ENCODE measurements around the gene LONRF3.
A peak's percentile ranks its signal among the peaks of the same experiment; 100 is the strongest.
"Not testable (repeated sequence)": the region's sequence is repeated elsewhere in the genome, so short reads cannot be mapped to it uniquely, and the experiment has no call there.

LONRF3 gene

DNA sequence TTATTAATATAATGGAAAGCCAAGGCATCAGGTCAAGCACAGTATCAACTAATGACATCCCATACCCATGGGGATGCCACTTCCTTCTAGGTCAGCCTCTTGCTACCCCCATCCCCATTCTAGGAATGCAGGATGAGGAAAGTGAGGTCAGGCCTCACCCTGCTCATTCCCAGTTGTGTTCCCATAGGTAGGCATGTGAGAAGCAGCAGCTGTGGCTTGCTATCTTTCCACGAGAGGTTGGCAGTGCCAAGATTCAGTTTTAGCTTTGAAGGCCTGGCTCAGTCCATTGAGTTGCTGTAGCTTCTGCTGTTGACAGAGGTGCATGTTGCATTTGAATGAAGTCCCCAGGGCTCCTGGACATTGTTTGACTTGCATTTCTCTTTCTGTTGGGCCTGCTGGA, 15.5 kb downstream of the LONRF3 start:
- DNase-seq: no peak

DNA sequence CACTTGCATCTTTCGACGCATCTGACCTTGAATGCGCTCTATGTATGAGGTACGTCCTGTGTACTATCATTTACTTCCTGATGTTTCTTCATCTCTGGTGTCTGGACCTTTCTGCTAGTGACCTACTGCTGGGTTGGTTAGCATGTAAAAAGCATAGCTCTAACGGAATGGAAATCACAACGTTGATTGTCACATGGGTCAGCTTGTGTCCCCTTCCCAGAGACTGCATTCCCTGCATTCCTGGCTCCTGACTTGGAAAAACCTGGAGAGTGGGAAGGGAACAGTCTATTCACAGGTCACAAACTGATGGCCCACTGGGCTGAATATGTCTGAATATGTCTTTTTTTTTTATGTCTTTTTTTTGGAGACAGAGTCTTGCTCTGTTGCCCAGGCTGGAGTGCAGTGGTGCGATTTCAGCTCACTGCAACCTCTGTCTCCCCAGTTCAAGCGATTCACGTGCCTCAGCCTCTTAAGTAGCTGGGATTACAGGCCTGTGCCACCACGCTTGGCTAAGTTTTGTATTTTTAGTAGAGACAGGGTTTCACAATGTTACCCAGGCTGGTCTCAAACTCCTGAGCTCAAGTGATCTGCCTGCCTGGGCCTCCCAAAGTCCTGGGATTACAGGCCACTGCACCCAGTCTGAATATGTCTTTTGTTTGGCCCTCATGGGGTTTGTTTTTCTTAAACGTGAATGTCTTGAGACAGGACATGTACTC, 16.3 kb downstream of the LONRF3 start:
- no peak for DNase-seq

DNA sequence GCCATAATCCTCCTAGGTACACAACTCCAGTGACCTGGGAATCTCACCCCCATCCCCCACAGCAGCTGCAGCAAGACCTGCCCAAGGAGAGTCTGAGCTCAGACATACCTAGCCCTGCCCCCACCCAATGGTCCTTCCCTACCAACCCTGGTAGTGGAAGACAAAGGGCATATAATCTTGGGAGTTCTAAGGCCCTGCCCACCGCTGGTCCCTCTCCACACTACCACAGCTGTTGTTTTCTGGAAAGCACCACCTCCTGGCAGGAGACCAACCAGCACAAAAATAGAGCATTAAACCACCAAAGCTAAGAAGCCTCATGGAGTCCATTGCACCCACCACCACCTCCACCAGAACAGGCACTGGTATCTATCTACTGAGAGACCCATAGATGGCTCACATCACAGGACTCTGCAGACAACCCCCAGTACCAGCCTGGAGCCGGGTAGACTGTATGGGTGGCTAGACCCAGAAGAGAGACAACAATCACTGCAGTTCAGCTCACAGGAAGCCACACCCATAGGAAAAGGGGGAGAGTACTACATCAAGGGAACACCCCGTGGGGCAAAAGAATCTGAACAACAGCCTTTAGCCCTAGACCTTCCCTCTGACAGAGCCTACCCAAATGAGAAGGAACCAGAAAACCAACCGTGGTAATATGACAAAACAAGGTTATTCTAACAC, 18.2 kb downstream of the LONRF3 start:
- not testable (repeated sequence) for DNase-seq

DNA sequence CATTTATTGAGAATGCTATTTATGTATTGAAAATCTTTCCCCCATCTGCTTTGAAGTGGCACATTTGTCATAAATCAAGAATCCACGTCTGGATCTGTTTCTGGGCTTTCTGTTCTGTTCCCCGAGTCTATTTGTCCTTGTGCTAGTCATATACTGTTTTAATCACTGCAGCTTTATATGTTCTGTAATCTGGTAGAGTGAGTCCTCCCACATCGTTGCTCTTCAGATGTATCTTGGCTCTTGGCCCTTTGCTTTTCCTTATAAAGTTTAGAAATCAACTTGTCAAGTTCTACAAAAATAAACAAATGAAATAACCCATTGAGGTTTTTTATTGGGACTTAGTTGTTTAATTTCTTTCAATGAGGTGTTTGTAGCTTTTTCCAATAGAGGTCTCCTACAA, 29.0 kb downstream of the LONRF3 start:
- no peak for DNase-seq

DNA sequence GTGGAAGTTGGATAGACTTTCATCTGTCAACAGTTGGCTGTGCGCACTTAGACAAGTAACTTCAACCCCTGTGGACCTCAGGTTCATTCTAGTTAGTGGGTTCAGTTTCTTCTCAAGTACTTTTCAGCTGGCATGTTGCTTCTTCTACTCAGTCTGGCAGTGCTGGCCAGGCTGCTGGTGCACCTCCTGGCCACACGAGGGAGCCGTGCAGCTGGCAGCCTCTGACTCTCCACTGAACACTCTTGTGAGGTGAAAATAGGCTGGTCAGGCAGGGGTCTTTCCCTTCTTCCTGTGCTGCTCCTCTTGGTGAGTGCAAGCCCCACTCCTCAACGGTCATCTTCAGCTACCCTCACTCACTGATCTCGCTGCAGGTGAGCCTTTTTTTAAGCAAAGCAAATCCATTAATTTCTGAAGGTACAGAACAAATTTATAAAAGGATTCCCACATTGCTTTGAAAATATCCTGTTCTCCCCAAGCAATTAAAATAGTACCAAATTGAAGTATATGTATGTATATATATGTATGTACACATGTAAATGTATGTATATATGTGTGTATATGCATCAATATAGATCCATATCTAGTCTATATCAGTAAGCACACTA, 30.6 kb downstream of the LONRF3 start:
- DNase-seq: peak in 1 of 2 experiments; percentile 6

DNA sequence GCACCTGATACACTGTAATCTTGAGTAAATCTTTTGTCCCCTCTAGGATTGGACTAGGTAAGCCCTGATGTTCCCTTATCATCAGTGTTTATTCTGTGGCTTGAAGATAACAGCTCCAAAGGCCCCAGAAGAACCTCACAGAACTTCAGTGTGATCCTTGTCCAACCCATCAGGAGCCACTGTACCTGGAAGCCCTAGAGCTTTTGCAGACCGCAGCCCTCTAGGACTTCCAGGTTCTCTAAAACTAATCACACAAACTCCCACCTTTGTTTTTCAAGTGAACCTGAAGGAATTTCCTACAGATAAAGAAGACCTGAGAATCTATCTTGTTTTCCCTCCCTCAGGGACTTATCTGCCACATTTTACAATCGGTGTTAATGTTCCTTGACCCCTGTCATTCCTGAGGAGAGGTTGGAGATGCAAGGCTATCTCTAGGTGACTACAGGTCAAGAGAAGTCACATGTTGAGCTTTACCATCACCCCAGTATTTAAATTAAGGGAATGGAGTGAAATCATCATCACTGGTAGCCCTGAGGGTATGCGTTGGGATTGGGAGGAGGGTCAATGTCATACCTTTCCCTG, 32.9 kb downstream of the LONRF3 start:
- no peak for DNase-seq

DNA sequence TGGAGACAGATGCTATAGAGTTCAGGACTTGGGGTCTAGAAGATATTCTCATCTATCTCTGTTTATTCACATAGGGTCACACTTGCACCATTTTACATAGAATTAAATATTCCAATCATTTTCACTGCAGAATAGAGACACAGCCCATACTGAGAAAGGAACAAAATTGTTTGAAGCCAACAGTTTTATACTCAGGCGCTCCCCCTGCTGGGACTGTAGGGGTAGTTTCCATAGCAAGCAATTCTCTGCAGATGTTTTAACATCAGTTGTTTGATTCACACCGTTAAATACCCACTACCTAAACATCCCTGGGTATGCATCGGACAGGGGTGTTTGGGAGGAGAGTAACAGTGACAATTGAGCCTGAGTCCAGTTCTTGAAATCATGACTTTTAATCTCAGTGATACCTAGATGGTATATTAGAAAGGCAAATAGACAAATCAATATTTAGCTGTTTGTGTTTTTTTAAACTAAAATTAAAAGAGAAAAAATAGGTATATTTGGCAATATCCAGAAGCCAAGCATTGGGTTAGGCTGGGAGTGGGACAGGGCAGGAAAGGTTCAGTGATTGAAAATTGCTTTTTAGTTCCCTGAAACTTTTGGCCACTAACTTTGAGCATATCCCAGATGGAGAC, 33.8 kb downstream of the LONRF3 start:
- DNase-seq: peak in 1 of 2 experiments; percentile 4

DNA sequence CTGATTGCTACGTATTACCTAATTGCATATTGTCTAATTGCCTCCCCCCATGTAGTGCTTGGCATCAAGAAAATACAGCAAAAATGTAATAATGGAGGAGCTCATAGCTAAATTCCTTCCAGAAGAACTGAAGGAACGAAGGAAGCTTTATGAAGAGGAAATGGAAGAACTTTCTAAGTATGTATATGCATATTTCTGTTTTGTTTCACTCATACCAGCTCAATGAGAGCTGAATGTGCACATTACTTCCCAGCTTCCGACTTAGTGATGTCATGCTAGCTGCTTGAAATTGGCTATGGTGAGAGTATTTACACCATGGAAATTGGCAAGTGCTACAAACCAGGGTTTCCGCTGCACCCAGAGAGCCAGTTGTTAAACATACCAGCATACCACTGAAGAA, 34.7 kb downstream of the LONRF3 start:
- DNase-seq: no peak

DNA sequence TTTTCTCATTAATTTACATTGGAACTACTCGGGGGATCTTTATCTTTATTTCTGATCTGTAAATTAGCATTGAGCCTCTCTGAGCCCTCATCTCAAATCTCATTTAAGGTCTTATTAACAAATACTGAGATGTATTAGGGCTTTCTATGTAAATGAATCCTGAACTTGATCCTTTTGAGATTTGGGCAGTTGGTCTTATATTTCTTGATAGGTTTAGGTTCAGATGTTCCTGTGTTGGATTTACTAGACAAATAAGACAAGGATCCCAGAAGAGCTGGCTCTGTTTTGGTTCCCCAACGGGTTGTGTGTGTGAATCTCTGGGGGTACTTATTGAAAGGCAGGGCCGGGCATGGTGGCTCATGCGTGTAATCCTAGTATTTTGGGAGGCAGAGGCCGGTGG, 36.1 kb downstream of the LONRF3 start:
- no peak for DNase-seq

DNA sequence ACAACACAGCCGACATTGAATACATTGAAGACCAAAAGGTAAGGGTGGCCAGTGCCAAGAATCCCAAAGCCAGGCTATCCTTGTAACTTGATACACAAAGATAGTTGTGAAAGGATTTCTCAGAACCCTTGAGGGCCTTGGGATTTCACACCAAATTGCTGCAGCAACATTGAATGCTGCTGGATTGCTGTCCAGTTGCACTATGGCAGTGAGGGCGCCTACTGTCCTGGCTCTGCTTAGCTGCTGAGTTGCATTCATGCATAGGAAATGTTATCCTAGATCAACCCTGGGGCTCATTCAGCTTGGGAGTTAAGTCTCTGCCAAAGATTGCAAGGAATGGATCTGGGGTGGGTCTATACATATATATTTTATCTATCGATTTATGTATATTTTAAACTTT, 38.7 kb downstream of the LONRF3 start:
- no peak for DNase-seq

DNA sequence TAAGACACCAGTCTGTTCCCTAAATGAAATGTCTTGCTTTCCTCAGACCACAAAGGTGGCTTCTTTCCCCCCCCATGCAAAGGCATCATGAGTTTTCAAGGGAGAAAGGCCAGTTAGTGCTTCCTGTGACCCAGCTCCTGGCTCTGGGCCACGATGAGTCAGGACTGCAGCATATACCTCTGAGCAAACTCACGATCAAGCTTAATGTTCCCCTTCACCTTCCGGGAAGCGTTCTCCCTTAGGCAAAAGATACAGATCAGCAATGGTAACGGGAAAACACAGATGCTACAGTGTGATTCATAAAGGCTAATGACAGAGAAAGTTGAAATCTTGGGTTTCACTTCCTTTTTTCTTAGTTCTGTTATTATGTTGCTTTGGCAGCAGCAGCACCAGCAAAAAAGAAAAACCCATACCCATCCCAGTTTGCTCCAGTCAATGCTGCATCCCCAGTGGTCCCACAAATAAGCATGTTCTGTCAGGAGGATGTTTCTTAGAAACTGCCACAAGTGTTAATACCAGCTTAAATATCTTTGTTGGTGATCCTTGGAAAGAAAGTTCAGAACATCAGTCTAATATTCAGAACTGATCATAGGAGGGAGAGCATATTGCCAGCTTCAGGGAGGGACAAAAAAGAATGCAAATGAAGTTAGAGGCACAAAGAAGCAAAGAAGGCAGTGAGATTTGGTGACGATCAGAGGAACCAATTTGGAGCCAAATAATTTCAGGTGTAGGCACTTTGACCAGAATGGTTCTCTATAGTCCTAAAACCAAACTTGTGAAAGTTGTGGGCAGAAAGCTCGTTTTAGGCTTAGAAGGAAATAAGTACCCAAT, 41.2 kb downstream of the LONRF3 start:
- DNase-seq: peak; percentile 42 to 78

DNA sequence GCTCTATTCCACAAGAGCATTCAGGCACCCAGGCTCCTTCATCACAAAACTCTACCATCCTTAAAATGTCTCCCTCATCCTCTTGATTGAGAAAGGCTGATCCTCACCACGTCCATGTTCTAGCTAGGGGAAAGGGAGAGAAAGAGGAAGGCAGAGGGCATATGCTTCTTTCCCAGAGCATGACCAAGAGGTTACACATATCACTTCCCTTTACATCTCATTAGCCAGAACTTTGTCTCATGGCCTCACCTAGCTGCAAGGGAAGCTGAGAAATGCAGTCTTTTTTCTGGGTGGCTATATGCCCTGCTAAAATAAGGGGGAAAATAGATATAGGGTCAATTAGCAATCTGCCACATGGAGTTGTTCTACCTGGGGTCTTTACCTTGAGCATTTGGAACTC, 42.7 kb downstream of the LONRF3 start:
- DNase-seq: no peak

DNA sequence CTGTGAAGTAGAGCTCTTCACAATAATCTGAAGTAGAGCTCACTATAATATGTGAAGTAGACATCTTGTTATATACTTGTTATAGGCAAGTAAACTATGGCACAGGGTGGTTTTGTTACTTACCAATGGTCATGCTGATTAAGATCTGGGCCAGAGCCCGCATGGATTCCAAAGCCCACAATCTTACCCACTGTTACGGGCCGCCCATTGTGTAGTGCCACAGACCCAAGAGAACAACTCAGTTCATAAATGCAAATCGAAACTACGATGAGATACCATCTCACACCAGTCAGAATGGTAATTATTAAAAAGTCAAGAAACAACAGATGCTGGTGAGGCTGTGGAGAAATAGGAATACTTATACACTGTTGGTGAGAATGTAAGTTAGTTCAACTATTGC, 51.5 kb downstream of the LONRF3 start:
- no peak for DNase-seq

DNA sequence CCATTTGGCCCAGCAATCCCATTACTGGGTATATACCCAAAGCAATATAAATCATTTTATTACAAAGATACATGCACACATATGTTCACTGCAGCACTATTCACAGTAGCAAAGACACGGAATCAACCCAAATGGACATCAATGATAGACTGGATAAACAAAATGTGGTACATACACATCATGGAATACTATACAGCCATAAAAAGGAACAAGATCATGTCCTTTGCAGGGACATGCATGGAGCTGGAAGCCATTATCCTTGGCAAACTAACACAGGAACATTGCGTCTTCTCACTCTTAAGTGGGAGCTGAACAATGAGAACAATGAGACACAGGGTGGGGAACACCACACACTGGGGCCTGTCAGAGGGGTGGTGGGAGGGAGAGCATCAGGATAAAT, 51.9 kb downstream of the LONRF3 start:
- not testable (repeated sequence) for DNase-seq

DNA sequence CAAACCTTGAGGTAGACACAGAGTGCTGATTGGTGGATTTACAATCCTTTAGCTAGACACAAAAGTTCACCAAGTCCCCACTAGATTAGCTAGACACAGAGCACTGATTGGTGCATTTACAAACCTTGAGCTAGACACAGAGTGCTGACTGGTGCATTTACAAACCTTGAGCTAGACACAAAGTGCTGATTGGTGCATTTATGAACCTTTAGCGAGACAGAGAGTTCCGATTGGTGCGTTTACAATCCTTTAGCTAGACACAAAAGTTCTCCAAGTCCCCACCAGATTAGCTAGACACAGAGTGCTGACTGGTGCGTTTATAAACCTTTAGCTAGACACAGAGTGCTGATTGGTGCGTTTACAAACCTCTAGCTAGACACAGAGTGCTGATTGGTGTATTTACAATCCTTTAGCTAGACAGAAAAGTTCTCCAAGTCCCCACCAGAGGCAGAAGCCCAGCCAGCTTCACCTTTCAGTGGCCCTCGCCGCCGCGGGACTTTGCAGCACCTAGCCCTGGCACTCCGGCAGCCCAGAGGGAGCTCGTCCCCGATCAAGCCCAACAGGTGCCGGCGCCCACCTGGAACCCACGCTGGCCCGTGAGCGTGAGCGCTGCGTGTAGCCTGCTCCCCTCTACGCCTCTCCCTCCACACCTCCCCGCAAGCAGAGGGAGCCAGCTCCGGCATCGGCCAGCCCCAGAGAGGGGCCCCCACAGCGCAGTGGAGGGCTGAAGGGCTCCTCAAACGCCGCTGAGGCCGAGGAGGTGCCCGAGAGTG, 53.7 kb downstream of the LONRF3 start:
- DNase-seq: not testable (repeated sequence)

DNA sequence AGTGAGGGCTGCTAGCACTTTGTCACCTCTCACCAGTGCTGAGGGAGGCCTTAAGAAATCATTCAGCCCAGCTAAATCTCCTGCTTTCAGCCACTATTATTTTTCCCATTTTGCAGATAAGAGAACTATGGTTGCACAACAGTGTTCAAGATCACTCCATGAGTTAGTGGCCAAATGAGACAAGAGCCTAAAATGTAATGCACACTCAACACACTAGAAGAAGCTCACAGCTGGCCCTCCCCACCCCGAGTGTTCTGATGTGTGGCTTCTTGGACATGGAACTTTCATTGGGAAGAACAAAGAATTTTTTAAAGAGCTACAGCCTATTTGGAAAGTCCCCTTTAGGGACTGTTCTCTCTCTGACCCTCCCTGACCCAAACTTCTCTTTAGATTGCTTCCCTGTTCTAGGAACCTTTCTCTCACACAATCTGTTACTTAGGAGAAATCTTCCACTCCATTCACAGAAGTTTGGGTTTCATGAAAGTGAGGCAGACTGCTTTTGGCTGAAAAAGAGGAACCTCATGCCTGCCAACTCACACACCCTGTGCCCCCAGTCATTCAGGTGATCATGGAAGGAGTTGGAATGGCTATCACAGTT, 54.4 kb downstream of the LONRF3 start:
- DNase-seq: no peak

DNA sequence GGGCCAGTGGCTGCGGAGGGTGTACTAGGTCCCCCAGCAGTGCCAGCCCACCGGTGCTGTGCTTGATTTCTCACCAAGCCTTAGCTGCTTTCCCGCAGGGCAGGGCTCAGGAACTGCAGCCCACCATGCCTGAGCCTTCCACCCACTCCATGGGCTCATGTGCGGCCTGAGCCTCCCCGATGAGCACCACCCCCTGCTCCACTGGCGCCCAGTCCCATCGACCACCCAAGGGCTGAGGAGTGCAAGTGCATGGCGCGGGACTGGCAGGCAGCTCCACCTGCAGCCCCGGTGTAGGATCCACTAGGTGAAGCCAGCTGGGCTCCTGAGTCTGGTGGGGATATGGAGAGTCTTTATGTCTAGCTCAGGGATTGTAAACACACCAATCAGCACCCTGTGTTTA, 55.2 kb downstream of the LONRF3 start:
- not testable (repeated sequence) for DNase-seq

DNA sequence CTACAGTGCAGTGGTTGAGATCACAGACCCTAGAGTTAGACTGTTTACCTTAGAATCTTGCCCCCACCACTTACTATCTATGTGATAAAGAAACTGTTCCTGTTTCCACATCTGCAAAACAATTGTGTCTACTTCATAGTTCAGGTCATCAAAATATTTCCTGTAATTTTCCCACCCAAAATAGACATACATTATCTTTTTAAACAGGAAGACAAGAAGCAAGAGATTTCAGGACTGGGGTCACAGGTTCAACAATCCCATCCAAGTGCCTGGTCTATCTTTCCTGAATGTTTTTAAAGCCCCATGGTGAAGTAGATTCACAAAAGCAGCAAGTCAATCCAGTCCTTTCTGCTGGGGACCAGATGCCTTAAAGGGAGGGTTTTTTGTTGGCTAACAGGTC, 56.6 kb downstream of the LONRF3 start:
- no peak for DNase-seq

DNA sequence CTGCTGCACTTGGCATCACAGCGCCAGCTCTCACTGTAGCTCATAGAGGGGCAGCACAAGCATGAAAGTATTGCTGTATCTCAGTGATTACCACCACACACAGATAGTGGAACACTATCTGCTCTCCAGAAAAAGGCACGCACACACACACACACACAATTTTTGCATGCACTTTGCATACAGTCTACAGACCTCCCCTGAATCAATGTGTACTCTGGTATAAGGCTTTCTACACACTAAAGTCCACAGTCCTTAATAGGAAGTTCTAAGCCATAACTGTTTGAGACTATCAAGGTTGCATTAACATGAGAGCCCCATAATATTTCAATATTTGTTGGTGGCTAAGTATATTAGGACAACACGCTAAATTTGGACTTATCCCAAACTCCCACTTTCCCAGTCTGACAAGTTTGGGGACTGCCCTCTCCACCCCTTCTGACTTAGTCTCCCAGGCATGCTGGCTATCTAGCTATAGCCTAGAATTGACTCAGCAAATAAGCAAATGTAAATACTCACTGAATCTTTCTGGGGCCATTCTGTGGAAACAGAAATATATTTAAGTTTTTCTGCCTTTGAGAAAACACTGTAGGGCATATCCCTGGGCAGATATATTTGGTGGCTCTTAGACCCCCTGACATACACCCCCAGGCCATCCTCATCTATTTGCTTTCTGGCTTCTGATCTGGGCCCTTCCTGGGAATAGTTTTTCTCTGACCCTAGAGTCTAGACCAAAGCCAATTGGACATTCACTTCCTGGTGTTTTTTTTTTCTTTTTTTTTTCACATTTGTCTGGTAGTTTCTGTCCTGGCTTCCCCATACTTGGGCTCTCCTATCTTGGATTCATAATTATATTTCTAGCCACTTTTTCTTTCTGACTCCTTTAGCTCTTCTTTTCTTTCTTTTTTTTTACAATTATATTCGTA, 62.0 kb downstream of the LONRF3 start:
- DNase-seq: no peak

DNA sequence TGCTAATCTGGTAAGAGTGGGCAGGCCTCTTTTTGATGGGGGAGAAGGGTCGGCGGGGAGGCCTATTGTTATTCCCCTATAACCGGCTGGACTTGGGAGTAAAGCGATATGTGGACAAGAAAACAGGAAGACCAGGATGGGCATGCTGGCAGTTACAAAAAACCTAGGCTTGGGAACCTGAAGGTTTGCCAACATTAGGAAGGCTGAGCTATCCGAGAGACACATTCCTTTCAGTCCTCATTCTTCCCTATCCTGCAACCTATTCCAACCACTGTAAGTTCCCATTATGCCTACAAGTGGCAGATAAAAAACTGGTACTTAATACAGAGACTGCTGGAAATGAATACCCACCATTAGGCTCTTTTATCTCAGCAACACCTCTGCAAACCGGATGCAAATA, 66.0 kb downstream of the LONRF3 start:
- no peak for DNase-seq
